IPS-NIHi11 (cell line): ENCODE measurements around the gene TOM1.
A peak's percentile ranks its signal among the peaks of the same experiment; 100 is the strongest.

Experiments
- DNase-seq: peaks from one replicate; pipeline ENCODE4 v3.0.0; 2012; ENCODE audit warnings: mixed read lengths, low spot score

Gene TOM1

GRCh38 chr22:35307372-35307771 is 7.7 kb downstream of the TOM1 start:
- DNase-seq, result no peak

DNA sequence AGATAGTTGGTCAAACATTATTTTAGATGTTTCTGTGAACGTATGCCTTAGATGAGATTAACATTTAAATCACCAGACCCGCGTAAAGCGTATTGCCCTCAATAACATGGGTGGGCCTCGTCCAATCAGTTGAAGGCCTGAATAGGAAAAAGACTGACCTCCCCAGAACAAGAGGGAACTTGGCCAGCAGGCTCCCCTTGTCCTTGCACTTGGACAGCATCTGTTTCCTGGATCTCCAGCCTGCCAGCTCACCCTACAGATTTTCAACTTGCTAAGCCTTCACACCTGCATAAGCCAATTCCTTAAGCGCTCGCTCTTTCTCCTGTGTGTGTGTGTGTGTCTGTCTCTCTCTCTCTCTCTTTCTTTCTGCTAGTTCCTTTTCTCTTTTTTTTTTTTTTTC is 8.2 kb downstream of the TOM1 start:
- no peak for DNase-seq

DNA sequence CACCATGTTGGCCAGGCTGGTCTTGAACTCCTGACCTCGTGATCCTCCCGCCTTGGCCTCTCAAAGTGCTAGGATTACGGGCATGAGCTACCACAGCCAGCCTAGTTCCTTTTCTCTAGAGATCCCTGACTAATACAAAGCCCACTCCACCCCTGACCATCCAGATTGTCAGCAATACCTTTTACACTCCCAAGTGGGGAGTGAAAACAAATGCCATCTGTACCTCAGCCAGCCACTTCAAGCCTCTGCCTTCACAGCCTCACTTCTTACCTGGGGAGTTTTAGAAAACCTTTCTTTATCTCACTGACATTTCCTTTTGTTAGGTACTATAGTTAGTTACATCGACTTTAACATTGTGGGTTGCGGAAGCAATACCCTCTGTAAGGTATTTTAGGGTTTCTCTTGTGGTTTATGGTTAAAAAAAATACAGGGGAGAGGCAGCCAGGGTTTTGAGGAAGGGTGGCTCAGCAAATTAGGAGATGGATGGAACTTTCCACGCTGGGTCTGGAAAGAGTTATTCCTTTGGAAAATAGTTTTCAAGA is 8.9 kb downstream of the TOM1 start:
- DNase-seq, result no peak

DNA sequence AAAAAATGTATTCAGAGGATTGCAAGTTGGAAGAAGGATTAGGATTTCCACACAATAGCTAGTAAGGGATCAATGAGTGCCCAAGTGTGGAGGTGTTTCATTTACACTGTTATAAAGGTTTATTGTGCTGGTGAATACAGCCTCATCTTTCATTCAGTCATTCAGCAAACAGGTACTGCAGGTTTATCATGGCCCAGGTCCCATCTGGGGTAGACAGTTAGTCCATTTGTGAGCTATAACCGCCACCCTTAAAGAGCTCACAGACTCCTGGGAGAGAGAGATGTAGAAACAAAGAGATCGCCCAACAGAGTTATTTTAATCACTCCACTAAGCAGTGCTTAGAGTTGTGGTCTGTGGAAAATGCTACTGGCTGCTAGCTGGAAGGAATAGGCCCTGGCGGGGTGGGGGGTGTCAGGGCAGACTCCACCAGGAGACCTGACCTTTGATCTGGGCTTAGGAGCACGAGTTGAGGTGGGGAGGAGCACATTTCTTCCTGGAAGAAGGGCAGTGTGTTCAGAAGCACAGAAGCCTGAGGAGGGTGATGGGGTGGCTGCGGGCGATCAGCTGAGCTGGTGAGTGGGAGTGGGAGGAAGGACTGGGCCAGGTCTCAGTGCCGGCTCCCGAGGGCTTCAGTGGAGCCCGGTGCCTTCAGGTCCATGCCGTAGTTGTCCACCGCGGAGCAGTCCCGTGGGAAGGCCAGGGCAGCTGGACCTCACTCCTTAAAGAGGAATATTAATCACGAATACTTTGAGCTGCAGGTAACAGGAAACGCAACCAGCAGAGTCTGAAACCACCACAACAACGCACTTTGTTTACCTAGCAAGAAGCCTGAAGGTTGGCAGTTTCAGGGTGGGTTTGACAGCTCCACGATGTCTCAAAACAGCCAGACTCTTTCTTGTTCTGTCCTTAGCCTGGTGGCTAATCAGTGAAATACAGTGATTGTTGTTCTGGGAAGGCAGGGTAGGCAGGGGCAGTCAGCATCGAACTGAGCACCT is 11.2 kb downstream of the TOM1 start:
- no peak for DNase-seq

- DNase-seq, result no peak
These were observed 11.9 kb downstream of the TOM1 start for GRCh38 chr22:35311551-35311999.

DNA sequence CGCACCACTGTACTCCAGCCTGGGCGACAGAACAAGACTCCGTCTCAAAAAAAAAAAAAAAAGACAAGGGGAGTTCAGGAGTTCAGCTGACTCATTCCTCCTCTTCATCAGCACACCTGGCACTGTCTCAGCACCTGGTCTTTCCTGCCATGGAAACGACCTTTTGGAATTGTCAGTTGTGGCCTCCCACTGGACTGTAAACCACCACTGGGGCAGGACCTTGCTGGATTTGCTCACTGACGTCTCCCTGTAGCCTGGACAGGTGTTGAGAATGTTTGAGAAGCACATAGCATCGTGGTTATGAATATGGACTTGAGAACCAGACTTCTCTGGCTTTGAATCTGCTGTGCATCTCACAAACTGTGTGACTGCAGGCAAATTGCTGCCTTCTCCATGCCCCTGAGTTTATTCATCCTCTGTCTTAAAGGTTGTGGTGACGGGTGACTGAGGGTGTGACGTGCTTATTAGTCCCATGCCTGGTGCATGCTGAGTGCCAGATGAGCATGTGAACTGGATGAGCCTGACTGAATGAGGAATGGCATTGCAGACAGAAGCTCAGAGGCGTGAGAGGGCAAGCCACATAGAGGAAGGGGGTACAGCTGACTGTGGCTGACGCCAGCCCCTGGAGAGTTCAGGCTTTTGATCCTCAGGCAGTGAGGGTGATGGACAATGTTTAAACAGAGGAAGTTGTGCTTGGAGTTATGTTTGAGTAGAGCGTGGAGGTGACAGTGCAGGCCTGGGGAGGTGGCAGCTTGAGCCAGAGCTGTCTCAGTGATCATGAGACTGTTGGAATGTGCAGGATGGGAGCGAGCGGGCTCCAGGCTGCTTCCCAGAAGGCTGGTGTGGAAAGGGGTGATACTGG is 12.7 kb downstream of the TOM1 start:
- no peak for DNase-seq

DNA sequence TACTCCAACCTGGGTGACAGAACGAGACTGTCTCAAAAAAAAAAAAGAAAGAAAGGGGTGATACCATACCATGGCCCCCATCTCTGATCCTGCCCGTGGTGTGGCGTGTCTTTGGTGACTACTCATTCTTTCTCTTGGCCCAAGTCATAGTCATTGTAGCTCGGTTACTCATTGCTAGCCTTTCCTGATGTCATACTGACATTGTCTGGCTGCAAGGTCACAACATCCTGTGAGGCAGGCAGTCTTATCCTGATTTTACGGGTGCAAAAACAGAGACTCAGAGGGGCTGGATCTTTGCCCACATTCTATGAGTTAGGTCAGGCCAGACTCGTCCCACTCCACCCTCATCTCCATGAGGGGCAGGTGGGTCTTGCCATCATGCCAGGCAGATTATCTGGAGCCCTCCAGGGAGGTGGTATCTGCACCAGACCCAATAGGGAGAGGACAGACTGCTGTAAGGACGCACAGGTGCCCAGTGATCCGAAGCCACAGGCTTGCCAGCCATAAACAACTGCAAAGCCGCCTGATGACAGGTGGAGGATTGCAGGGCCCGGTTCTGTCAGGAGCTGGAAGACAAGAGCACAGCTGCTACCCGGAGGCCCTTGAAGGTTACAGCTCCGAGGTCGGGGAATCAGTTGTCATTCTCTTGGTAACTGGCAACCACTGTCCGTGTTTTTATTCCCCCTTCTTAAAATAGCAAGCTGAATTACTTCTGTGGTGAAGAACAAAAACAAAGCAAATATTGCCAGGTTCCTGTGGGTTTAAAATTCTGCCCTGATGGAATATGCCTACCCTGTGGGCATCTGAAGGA is 13.8 kb downstream of the TOM1 start:
- no peak for DNase-seq

DNA sequence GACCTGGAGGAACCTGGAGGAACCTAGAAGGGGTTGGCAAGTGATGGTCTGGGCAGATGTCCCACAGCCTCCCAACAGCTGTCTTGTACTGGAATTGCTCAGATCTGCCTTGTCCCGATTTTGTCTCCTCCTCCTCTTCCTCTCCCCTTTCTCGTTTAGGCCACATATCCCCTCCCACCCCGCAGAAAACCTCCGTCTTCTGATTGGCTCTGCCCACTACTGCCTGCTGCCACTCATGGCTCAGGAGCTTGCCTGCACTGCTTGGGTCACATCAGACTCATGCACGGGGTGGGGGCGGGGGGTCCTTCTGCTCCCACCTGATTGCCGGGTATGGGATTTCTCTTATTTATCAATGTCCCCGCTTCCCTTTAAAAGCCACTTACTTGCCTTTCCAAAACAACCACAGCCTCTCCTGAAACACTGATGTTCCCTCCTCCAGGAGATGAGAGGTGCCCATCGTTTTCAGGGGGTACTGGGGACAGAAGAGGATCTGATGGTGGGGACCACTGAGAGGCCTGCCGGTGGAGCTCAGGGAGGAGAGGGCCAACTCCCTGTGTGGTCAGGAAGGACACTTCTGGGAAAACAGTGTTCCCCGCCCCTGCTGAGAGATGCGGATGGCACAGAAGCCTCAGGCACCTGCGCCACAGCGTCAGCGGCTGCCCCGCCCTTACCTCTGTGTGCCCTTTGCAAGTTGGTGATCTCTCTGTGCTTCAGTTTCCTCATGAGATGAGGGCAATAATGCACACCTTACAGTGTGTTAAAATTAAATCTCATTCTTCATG is 14.7 kb downstream of the TOM1 start:
- DNase-seq, result peak; percentile 55

- no peak for DNase-seq
These were observed 15.6 kb downstream of the TOM1 start for GRCh38 chr22:35315141-35315854.

DNA sequence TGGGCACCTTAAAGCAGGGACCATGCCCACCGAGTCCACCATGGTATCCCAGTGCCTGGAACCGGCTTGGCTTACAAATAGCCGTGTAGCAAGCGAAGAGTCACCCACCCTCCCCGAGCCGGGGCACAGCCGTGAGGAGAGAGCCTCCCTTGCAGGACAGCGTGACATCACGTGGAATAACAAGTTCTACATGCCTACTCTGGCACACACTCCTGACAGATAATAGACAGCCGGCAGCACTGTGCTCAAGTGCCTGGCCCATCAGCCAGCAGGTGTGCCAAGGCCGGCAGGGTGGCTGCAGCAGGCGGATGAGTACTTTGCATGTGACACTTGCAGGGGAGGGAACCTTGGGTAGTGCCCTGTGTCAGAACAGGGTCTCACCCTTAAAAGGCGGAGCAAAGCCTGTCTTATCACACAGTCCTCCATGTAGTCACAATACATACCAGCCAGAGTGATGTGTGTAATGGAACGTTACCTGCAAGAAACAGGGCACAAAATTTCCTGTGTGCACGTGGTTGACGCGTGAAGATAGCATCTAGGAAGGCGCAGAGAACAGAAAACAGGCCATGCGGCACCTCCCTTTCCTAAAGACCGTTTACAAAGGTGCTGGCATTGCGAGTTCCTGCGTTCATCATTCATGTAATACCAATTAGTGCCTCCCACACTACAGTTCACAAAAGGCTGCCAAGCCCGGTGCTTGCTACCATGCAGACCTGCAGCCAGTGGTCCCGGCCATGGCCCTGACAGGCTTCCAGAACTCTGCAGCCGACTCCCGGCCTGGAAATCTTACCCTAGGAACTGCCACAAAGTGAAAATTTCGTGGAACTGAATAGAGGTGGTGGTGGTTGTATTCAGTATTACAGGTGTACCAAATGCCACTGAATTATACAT is 16.4 kb downstream of the TOM1 start:
- no peak for DNase-seq

DNA sequence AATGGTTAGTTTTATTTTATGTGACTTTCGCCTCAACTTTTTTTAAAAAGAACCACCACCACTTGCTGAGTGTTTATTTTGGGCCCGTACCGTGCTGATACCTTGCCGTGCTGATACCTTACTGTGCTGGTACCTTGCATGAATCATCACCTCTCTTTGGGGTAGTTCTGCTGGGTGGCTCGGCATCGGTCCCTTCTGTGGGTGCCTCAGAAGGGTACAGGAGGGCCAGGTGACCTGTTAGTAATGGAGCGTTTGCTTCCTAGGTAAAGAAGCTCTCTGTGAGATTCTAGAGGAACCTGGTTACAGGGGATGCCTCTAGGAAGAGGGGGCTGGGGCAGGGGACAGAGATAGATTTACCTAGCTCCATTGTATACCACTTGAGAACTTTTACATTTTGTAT is 17.1 kb downstream of the TOM1 start:
- DNase-seq, result no peak

- DNase-seq, result no peak
These were observed 18.1 kb downstream of the TOM1 start for GRCh38 chr22:35317680-35318290.

GRCh38 chr22:35318346-35319215 is 18.9 kb downstream of the TOM1 start:
- no peak for DNase-seq

GRCh38 chr22:35319244-35319985 is 19.7 kb downstream of the TOM1 start:
- DNase-seq, result no peak

GRCh38 chr22:35322126-35322525 is 22.4 kb downstream of the TOM1 start:
- DNase-seq, result no peak

DNA sequence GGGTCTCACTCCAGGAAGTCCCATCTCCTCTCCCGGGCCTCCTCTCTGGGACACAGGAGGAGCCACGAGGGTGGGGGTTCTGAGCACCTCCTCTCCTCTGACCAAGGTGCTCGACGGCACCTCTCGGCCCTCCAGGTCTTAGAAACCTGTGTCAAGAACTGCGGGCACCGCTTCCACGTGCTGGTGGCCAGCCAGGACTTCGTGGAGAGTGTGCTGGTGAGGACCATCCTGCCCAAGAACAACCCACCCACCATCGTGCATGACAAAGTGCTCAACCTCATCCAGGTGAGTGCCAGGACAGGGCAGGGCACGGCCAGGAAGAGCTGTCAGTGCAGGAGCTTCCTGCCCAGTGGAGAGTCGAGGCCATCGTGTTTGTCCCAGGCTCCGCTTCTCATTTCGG is 23.2 kb downstream of the TOM1 start:
- DNase-seq, result no peak

DNA sequence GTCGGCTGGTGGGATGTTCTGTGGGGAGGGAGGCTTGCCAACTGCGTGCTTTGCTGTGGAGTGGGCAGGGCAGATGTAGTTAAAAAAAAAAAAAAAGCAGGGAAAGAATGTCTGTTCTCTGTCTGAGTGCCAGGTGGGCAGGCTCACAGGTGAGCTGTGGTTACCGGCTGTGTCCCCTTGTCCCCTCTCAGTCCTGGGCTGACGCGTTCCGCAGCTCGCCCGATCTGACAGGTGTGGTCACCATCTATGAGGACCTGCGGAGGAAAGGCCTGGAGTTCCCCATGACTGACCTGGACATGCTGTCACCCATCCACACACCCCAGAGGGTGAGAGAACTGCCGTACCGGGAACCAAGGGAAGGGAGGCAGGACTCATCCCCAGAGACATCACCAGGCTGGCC is 23.6 kb downstream of the TOM1 start:
- DNase-seq, result no peak
